Hepatocyte (in vitro differentiated cells): ENCODE measurements around the gene CETP. TPM values are rescaled to one million over a fixed set of nuclear protein-coding genes. Genes with fewer than 3 reads are reported as not detected.

Experiments
- DNase-seq: peaks from one replicate; pipeline ENCODE4 v3.0.0-alpha.2; 2016; ENCODE audit warnings: low spot score
- H2AFZ ChIP-seq: fragments of 200-600 bp; sonication (generic); 2 replicates; pipeline ENCODE4 v1.6.0; 2016; ENCODE audit warnings: antibody characterized with exemption, mild to moderate bottlenecking
- H3K27ac ChIP-seq: fragments of 200-600 bp; sonication (generic); 2 replicates; pipeline ENCODE4 v1.5.1; 2016; ENCODE audit warnings: mild to moderate bottlenecking
- H3K27me3 ChIP-seq: fragments of 200-600 bp; sonication (generic); 2 replicates; pipeline ENCODE4 v1.6.1; 2016
- H3K36me3 ChIP-seq: fragments of 200-600 bp; sonication (generic); replicated peaks from 2 replicates; pipeline ENCODE4 v1.5.1; 2016; ENCODE audit warnings: low read depth; ENCODE audit not compliant: insufficient read depth
- H3K4me1 ChIP-seq: fragments of 200-600 bp; sonication (generic); 2 replicates; pipeline ENCODE4 v1.5.1; 2016; ENCODE audit warnings: mild to moderate bottlenecking, moderate library complexity; ENCODE audit not compliant: insufficient read depth
- H3K4me2 ChIP-seq: fragments of 200-600 bp; sonication (generic); 2 replicates; pipeline ENCODE4 v1.6.0; 2016
- H3K4me3 ChIP-seq: fragments of 200-600 bp; sonication (generic); 2 replicates; pipeline ENCODE4 v1.5.1; 2016; ENCODE audit warnings: mild to moderate bottlenecking
- H3K79me2 ChIP-seq: fragments of 200-600 bp; sonication (generic); 2 replicates; pipeline ENCODE4 v1.6.0; 2017; ENCODE audit warnings: mild to moderate bottlenecking
- H3K9me2 ChIP-seq: fragments of 200-600 bp; sonication (generic); replicated peaks from 2 replicates; pipeline ENCODE4 v1.6.0; 2017; ENCODE audit warnings: mild to moderate bottlenecking; ENCODE audit not compliant: insufficient read depth
- H3K9me3 ChIP-seq: fragments of 200-600 bp; sonication (generic); 2 replicates; pipeline ENCODE4 v1.5.1; 2016; ENCODE audit warnings: low read depth, mild to moderate bottlenecking
- H4K20me1 ChIP-seq: fragments of 200-600 bp; sonication (generic); 2 replicates; pipeline ENCODE4 v1.6.0; 2016; ENCODE audit warnings: mild to moderate bottlenecking; ENCODE audit not compliant: insufficient read depth, poor library complexity, severe bottlenecking
- EZH2 ChIP-seq: fragments of 200-600 bp; sonication (generic); IDR thresholded peaks from 2 replicates; pipeline ENCODE4 v1.6.1; 2016; ENCODE audit warnings: antibody characterized with exemption, mild to moderate bottlenecking, borderline replicate concordance
- EZH2phosphoT487 ChIP-seq: fragments of 200-600 bp; sonication (generic); IDR thresholded peaks from one replicate; pipeline ENCODE4 v1.6.1; 2018; ENCODE audit warnings: antibody characterized with exemption, mild to moderate bottlenecking, low read depth, moderate library complexity; ENCODE audit not compliant: unreplicated experiment, severe bottlenecking
- WGBS: methylation state at CpG from one replicate; pipeline ENCODE4 v1.1.6; 2016; ENCODE audit warnings: low lambda C conversion rate; ENCODE audit errors: missing lambda C conversion rate; 5-methylcytosine and 5-hydroxymethylcytosine counted together
- polyA plus RNA-seq: library from polyadenylated mRNA; unstranded; fragments of >200 nt; fragmentation: Nextera tagmentation; extraction: Ambion mirVana; gene quantifications from 2 replicates; pipeline ENCODE4 v1.2.1, GENCODE V29; 2016
- total RNA-seq: library from RNA; depleted of rRNA; stranded (reverse); fragments of >200 nt; gene quantifications from 2 replicates; pipeline ENCODE4 v1.2.3, GENCODE V29; 2014
- TF ChIP-seq, protein P1 (sequence below): fragments of 200-600 bp; sonication (generic); IDR thresholded peaks from 2 replicates; pipeline ENCODE4 v1.5.1; 2016; ENCODE audit warnings: antibody characterized with exemption, mild to moderate bottlenecking; ENCODE audit not compliant: poor library complexity

CETP gene
- total and polyA plus RNA-seq, 2 experiments from 2014 or later = not detected

DNA sequence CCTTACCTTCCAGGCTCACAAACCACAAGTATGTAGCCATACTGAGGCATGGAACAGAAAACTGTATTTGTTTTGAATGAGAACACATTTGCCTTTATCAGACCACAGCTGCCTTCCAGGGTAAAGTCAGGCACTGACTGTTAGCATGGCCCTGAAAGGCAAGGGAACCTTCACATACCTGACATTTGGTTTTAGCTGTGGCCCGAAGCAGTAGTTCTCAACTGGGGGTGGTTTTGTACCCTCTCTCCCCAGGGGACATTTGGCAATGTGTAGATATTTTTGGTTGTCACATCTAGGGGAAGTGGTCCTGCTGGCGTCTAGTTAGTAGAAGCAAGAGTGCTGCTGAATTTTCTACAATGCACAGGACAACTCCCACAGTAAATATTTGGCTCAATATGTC, 20.7 kb upstream of the CETP start:
- Histone ChIP-seq H3K9me3 (no peaks in the 10 kb centered on the region), H4K20me1 (peaks cover 53% of the 10 kb centered on the region), H3K36me3 (peaks cover 4% of the 10 kb centered on the region), H3K79me2 (peaks cover 31% of the 10 kb centered on the region), H3K4me3 (no peak overlapping the region), H3K9me2 (no peaks in the 10 kb centered on the region), H3K27ac (no peak overlapping the region), H3K4me2 (no peak overlapping the region), H2AFZ (no peak overlapping the region), H3K4me1 (no peaks in the 10 kb centered on the region), H3K27me3 (no peaks in the 10 kb centered on the region)
- 92% methylated on average over 2 of the region's 2 CpGs for WGBS
- TF ChIP-seq, protein P1, sequence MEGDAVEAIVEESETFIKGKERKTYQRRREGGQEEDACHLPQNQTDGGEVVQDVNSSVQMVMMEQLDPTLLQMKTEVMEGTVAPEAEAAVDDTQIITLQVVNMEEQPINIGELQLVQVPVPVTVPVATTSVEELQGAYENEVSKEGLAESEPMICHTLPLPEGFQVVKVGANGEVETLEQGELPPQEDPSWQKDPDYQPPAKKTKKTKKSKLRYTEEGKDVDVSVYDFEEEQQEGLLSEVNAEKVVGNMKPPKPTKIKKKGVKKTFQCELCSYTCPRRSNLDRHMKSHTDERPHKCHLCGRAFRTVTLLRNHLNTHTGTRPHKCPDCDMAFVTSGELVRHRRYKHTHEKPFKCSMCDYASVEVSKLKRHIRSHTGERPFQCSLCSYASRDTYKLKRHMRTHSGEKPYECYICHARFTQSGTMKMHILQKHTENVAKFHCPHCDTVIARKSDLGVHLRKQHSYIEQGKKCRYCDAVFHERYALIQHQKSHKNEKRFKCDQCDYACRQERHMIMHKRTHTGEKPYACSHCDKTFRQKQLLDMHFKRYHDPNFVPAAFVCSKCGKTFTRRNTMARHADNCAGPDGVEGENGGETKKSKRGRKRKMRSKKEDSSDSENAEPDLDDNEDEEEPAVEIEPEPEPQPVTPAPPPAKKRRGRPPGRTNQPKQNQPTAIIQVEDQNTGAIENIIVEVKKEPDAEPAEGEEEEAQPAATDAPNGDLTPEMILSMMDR = no peak
- no peak for TF ChIP-seq EZH2
- TF ChIP-seq EZH2phosphoT487 = no peak
- no peak for DNase-seq

DNA sequence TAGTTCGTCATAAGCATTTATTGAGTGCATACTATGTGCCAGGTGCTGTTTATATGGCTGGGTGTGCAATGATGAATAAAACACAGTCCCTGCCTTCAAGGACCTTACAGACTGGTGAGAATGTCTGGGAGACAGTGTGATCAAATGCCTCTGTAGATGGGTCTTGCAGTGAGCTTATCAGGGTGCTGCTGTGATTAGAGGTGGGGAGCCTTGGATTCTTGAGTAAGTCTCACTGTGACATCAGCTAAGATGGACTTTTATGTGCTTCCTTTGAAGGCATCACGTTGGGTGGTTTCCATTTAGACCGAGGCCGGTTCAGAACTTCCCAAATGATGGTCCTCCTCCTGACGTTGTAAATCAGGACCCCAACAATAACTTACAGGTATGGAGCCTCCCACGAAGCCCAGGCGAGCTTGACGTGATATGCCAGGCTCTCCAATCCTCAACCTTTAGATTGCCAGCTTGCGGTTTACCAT, 19.9 kb upstream of the CETP start:
- H3K9me3 ChIP-seq = no peaks in the 10 kb centered on the region
- H3K4me2 ChIP-seq = no peak overlapping the region
- 91% methylated on average over 9 of the region's 9 CpGs for WGBS
- H2AFZ ChIP-seq = no peak overlapping the region
- peaks cover 4% of the 10 kb centered on the region for H3K36me3 ChIP-seq
- peaks cover 45% of the 10 kb centered on the region for H4K20me1 ChIP-seq
- H3K27ac ChIP-seq = no peak overlapping the region
- no peak overlapping the region for H3K4me3 ChIP-seq
- H3K79me2 ChIP-seq = peaks cover 28% of the 10 kb centered on the region
- no peaks in the 10 kb centered on the region for H3K4me1 ChIP-seq
- TF ChIP-seq EZH2phosphoT487 (no peak), EZH2 (no peak)
- TF ChIP-seq, protein P1 = no peak
- no peak for DNase-seq
- no peaks in the 10 kb centered on the region for H3K27me3 ChIP-seq
- H3K9me2 ChIP-seq = no peaks in the 10 kb centered on the region

DNA sequence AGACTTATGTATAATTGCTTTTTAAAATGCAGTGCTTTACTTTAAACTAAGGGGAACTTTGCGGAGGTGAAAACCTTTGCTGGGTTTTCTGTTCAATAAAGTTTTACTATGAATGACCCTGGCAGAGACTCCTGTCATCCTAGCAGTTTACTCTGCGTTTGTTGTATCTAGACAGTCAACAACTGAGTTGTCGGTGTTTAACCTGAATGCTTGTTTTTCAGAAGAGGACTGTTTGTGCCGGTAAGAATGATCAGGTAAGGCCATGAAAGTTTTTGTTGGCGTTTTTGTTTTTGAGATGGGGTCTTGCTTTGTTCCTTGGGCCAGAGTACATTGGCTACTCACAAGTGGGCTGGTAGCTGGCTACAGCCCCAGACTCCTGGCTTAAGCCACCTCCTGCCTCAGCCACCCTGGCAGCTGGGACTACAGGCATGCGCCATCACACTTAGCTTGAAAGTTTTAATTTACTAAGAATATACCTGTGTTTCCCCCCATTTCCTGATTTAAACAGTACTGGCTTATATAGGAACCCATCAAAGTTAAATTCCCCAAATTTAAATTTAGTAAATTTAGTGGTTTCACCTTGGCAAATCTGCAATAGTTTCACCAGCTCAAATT, 17.9 kb upstream of the CETP start:
- H3K9me3 ChIP-seq = no peaks in the 10 kb centered on the region
- peaks cover 4% of the 10 kb centered on the region for H3K36me3 ChIP-seq
- H3K27ac ChIP-seq = no peak overlapping the region
- no peaks in the 10 kb centered on the region for H3K9me2 ChIP-seq
- H3K4me1 ChIP-seq = no peaks in the 10 kb centered on the region
- H2AFZ ChIP-seq = no peak overlapping the region
- peaks cover 31% of the 10 kb centered on the region for H4K20me1 ChIP-seq
- H3K27me3 ChIP-seq = no peaks in the 10 kb centered on the region
- WGBS = 93% methylated on average over 6 of the region's 6 CpGs
- no peak overlapping the region for H3K4me3 ChIP-seq
- H3K79me2 ChIP-seq = peaks cover 12% of the 10 kb centered on the region
- TF ChIP-seq EZH2phosphoT487 (no peak), EZH2 (no peak)
- TF ChIP-seq, protein P1 = no peak
- no peak overlapping the region for H3K4me2 ChIP-seq
- DNase-seq = no peak
